ENCODE measurements around the gene U2SURP. TPM values are rescaled to one million over a fixed set of nuclear protein-coding genes. Genes with fewer than 3 reads are reported as not detected.

U2SURP gene
- total RNA-seq, 2 donors from 2014 or later = 113 to 166 TPM

GRCh38 chr3:143095813-143096212 is 94.4 kb downstream of the U2SURP start:
- no peak overlapping the region for H3K4me3 Mint-ChIP-seq
- ATAC-seq = peak in 1 of 2 donors; percentile 43
- no peaks in the 10 kb centered on the region for H3K36me3 Mint-ChIP-seq
- H3K9me3 Mint-ChIP-seq = no peaks in the 10 kb centered on the region
- no peak overlapping the region for H3K27ac Mint-ChIP-seq
- H3K4me1 Mint-ChIP-seq (ENCODE audit: low read depth in 2 of 2) = no peaks in the 10 kb centered on the region
- DNase-seq (ENCODE audit: low spot score) = no peak
- H3K27me3 Mint-ChIP-seq = peaks cover 12 to 19% of the 10 kb centered on the region in 2 donors

GRCh38 chr3:143098032-143098764 is 96.8 kb downstream of the U2SURP start:
- Mint-ChIP-seq H3K9me3 (no peaks in the 10 kb centered on the region), H3K27ac (no peak overlapping the region), H3K4me1 (ENCODE audit: low read depth in 2 of 2) (no peaks in the 10 kb centered on the region), H3K36me3 (no peaks in the 10 kb centered on the region), H3K4me3 (no peak overlapping the region), H3K27me3 (peaks cover 19 to 29% of the 10 kb centered on the region in 2 donors)
- no peak for ATAC-seq
- DNase-seq (ENCODE audit: low spot score) = no peak

GRCh38 chr3:143099210-143099609 is 97.8 kb downstream of the U2SURP start:
- Mint-ChIP-seq H3K36me3 (no peaks in the 10 kb centered on the region), H3K4me1 (ENCODE audit: low read depth in 2 of 2) (peaks cover 0 to 4% of the 10 kb centered on the region in 2 donors), H3K27me3 (peaks cover 22 to 29% of the 10 kb centered on the region in 2 donors), H3K9me3 (no peaks in the 10 kb centered on the region), H3K4me3 (no peak overlapping the region), H3K27ac (no peak overlapping the region)
- ATAC-seq (no peak), DNase-seq (ENCODE audit: low spot score) (no peak)

GRCh38 chr3:143099690-143100089 is 98.3 kb downstream of the U2SURP start:
- H3K9me3 Mint-ChIP-seq = no peaks in the 10 kb centered on the region

GRCh38 chr3:143100451-143100850 is 99.1 kb downstream of the U2SURP start:
- peaks cover 4% of the 10 kb centered on the region for H3K36me3 Mint-ChIP-seq
- ATAC-seq (no peak), DNase-seq (ENCODE audit: low spot score) (no peak)
- no peak overlapping the region for H3K27ac Mint-ChIP-seq
- H3K4me1 Mint-ChIP-seq (ENCODE audit: low read depth in 2 of 2) = peaks cover 0 to 4% of the 10 kb centered on the region in 2 donors
- peaks cover 22 to 29% of the 10 kb centered on the region in 2 donors for H3K27me3 Mint-ChIP-seq
- no peak overlapping the region for H3K4me3 Mint-ChIP-seq
- H3K9me3 Mint-ChIP-seq = no peaks in the 10 kb centered on the region

More at GRCh38 chr3:143099690-143100089, 98.3 kb downstream of the U2SURP start:
- Mint-ChIP-seq H3K4me3 (no peak overlapping the region), H3K27ac (no peak overlapping the region), H3K36me3 (peaks cover 2% of the 10 kb centered on the region), H3K4me1 (ENCODE audit: low read depth in 2 of 2) (peaks cover 0 to 4% of the 10 kb centered on the region in 2 donors), H3K27me3 (peaks cover 22 to 29% of the 10 kb centered on the region in 2 donors)
- DNase-seq (ENCODE audit: low spot score) (no peak), ATAC-seq (no peak)

GRCh38 chr3:143101792-143102381 is 100.5 kb downstream of the U2SURP start:
- Mint-ChIP-seq H3K27me3 (peaks cover 22 to 41% of the 10 kb centered on the region in 2 donors), H3K36me3 (peaks cover 12% of the 10 kb centered on the region), H3K4me3 (no peak overlapping the region), H3K27ac (no peak overlapping the region), H3K9me3 (no peaks in the 10 kb centered on the region), H3K4me1 (ENCODE audit: low read depth in 2 of 2) (peaks cover 0 to 4% of the 10 kb centered on the region in 2 donors)
- DNase-seq (ENCODE audit: low spot score) = no peak
- no peak for ATAC-seq

GRCh38 chr3:143103652-143104051 is 102.3 kb downstream of the U2SURP start:
- DNase-seq (ENCODE audit: low spot score) (no peak), ATAC-seq (peak in 1 of 2 donors; percentile 53)
- peaks cover 22 to 41% of the 10 kb centered on the region in 2 donors for H3K27me3 Mint-ChIP-seq
- no peak overlapping the region for H3K4me3 Mint-ChIP-seq
- peaks cover 0 to 4% of the 10 kb centered on the region in 2 donors for H3K4me1 Mint-ChIP-seq (ENCODE audit: low read depth in 2 of 2)
- H3K27ac Mint-ChIP-seq = peak overlapping the region in 1 of 2 donors; percentile 47
- H3K36me3 Mint-ChIP-seq = peaks cover 12% of the 10 kb centered on the region
- H3K9me3 Mint-ChIP-seq = no peaks in the 10 kb centered on the region

GRCh38 chr3:143105170-143105569 is 103.8 kb downstream of the U2SURP start:
- ATAC-seq = no peak
- Mint-ChIP-seq H3K9me3 (no peaks in the 10 kb centered on the region), H3K36me3 (peaks cover 12% of the 10 kb centered on the region), H3K27ac (no peak overlapping the region), H3K27me3 (peaks cover 14 to 27% of the 10 kb centered on the region in 2 donors), H3K4me3 (no peak overlapping the region), H3K4me1 (ENCODE audit: low read depth in 2 of 2) (peaks cover 0 to 4% of the 10 kb centered on the region in 2 donors)
- no peak for DNase-seq (ENCODE audit: low spot score)

- DNase-seq (ENCODE audit: low spot score) (no peak), ATAC-seq (no peak)
- peaks cover 8% of the 10 kb centered on the region for H3K36me3 Mint-ChIP-seq
- peaks cover 6 to 18% of the 10 kb centered on the region in 2 donors for H3K27me3 Mint-ChIP-seq
- H3K9me3 Mint-ChIP-seq = no peaks in the 10 kb centered on the region
- H3K27ac Mint-ChIP-seq = no peak overlapping the region
- H3K4me1 Mint-ChIP-seq (ENCODE audit: low read depth in 2 of 2) = no peaks in the 10 kb centered on the region
- no peak overlapping the region for H3K4me3 Mint-ChIP-seq
These were observed 108.5 kb downstream of the U2SURP start for GRCh38 chr3:143109861-143110260.

Other genes with a start within 250 kb of the U2SURP start
- gene PCOLCE2, start 112.5 kb upstream of the U2SURP start, total RNA-seq = not detected
- not detected for gene PAQR9, start 37.9 kb upstream of the U2SURP start, total RNA-seq
- gene CHST2, start 118.2 kb downstream of the U2SURP start, total RNA-seq = 10 to 100 TPM; 16.3 to 26.9 TPM

Measured in natural killer cell treated with Interleukin-12 subunit alpha and Interleukin-12 subunit beta and Interleukin-15 and Interleukin-18, amount 100 ng/mL, for 72 hours (primary cell).